ENCODE results near the gene PADI4. TPM values are rescaled to one million over a fixed set of nuclear protein-coding genes. Genes with fewer than 3 reads are reported as not detected.
"Not testable (repeated sequence)": the region's sequence is repeated elsewhere in the genome, so short reads cannot be mapped to it uniquely, and the experiment has no call there.

PADI4 gene
- total RNA-seq, 1 experiment from 2014 or later: not detected

DNA sequence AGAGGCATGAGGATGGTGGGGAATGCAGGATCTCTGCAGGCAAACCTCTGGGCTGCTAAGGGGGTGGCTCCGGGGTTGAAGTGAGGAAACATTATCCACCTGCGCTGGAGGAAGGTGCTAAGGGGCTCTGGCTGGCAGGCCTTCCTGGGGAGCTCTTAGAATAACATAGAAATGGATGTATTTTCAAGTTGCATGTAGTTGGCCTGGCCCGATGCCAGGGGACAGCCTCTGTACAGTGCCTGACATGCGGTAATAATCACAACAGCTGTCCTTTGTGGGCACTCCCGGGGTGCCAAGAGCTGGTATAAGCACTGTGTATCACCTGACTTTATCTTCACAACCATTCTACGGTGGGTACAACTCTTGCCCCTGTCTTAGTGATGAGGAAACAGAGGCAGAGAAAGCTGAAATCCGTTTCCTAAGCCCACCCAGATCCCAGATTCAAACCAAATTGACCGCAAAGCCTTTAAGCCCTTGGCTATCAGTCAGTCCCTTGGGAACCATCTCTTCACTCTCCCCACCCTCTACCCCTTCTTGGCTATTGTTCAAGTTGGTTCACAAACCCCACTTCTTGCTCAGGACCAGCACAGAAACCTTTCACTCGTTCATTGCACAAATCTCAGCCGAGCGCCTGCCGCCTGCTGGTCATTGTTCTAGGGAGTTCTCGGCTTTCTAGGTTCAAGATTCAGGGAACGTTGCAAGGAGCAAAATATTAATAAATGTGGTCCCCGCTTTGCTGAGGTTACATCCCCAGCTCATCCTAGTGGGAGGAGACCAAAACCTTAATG lies 30.9 kb downstream of the PADI4 start:
- no peak for DNase-seq (ENCODE audit: low read depth)
- in situ Hi-C loops (cut with HindIII; ENCODE audit: low pct_unique_long_range_greater_than_20kb, low sequenced_read_pairs): no loop called here

DNA sequence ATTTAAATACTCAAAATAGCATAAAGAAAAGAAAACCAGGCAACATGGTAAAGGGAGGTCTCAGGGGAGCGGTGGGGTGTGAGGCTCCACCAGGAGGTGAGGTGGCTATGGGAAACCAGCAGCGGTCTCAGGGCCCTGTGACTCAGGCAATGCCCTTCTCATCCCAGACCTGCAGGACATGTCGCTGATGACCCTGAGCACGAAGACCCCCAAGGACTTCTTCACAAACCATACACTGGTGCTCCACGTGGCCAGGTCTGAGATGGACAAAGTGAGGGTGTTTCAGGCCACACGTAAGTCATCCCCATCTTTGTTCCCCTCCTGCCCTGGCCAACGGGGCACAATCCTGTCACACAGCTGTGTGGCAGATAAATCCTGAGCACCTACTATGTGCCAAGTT lies 31.5 kb downstream of the PADI4 start:
- DNase-seq (ENCODE audit: low read depth): no peak
- in situ Hi-C loops (cut with HindIII; ENCODE audit: low pct_unique_long_range_greater_than_20kb, low sequenced_read_pairs): no loop called here

DNA sequence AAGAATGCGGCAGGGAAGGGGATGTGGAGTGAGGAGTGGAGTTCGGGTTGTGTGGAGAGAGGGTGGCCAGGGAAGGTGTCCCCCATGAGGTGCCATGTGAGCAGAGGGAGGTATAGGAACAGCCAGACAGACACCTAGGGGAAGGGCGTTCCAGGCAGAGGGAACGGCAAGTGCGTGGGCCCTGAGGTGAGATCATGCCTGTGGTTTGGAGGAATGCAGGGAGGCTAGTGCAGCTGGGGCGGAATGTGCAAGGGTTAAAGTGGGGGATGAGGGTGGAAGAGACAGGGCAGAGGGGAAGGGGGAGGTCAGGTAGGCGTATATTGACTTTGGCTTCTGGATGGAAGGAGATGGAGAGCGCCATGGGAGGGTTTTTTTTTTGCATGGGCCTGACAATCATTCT lies 32.4 kb downstream of the PADI4 start:
- DNase-seq (ENCODE audit: low read depth): no peak
- in situ Hi-C loops (cut with HindIII; ENCODE audit: low pct_unique_long_range_greater_than_20kb, low sequenced_read_pairs): no loop called here

DNA sequence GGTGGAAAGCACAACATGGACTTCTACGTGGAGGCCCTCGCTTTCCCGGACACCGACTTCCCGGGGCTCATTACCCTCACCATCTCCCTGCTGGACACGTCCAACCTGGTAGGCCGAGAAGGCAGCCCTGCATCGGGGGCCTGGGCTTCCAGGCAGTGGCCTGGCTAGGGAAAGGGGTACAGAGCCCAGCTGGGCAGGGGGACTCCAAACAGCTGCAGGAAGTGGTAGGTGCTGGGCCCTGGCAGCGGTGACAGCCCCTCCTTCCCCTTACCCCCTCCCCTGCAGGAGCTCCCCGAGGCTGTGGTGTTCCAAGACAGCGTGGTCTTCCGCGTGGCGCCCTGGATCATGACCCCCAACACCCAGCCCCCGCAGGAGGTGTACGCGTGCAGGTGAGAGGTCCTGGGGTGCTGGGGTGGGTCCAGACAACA lies 34.0 kb downstream of the PADI4 start:
- no peak for DNase-seq (ENCODE audit: low read depth)
- in situ Hi-C loops (cut with HindIII; ENCODE audit: low pct_unique_long_range_greater_than_20kb, low sequenced_read_pairs): no loop called here

- in situ Hi-C loops (cut with HindIII; ENCODE audit: low pct_unique_long_range_greater_than_20kb, low sequenced_read_pairs); DNase-seq (ENCODE audit: low read depth): not testable (repeated sequence)
Measured at GRCh38 chr1:17345506-17345905, 37.5 kb downstream of the PADI4 start.

- in situ Hi-C loops (cut with HindIII; ENCODE audit: low pct_unique_long_range_greater_than_20kb, low sequenced_read_pairs): no loop called here
Measured at GRCh38 chr1:17346046-17346789, 38.2 kb downstream of the PADI4 start.

GRCh38 chr1:17347769-17348592 lies 40.0 kb downstream of the PADI4 start:
- in situ Hi-C loops (cut with HindIII; ENCODE audit: low pct_unique_long_range_greater_than_20kb, low sequenced_read_pairs): no loop called here
- peak; percentile 34 for DNase-seq (ENCODE audit: low read depth)

More at GRCh38 chr1:17346046-17346789, 38.2 kb downstream of the PADI4 start:
- DNase-seq (ENCODE audit: low read depth): no peak

DNA sequence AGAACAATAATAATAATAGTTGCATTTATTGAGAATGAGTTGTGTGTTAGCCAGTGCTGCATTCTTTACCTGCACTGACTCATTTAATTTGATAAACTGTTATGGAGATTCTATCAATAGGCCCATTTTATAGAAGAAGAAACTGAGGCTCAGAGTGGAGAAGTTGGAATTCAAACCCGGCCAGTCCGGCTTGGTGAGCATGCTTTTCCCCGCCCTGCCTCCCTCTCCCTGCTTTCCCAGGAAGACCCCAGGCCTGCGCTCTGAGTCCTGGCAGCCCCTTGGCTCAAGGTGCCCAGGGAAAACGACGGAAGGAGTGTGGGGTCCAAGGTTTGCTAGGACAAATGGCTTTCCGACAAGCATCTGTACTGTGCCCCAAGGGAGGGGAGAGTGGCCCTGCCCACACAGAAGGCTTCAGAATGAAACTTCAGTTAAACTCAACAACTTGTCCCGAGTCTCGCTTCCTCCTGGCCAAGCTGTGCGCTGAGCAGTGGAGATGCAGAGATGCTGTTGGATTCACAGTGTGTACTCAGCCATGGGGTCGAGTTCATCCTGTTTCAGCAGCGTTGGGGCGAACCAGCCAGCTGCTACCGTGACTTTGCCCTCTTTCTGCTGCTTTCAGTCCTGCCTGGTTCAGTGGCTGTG lies 40.7 kb downstream of the PADI4 start:
- DNase-seq (ENCODE audit: low read depth): no peak
- in situ Hi-C loops (cut with HindIII; ENCODE audit: low pct_unique_long_range_greater_than_20kb, low sequenced_read_pairs): no loop called here

GRCh38 chr1:17350083-17350482 lies 42.1 kb downstream of the PADI4 start:
- no peak for DNase-seq (ENCODE audit: low read depth)
- in situ Hi-C loops (cut with HindIII; ENCODE audit: low pct_unique_long_range_greater_than_20kb, low sequenced_read_pairs): no loop called here

- in situ Hi-C loops (cut with HindIII; ENCODE audit: low pct_unique_long_range_greater_than_20kb, low sequenced_read_pairs): no loop called here
- no peak for DNase-seq (ENCODE audit: low read depth)
Measured at GRCh38 chr1:17350928-17351446, 43.0 kb downstream of the PADI4 start.

GRCh38 chr1:17351598-17352324 lies 43.8 kb downstream of the PADI4 start:
- in situ Hi-C loops (cut with HindIII; ENCODE audit: low pct_unique_long_range_greater_than_20kb, low sequenced_read_pairs): no loop called here
- DNase-seq (ENCODE audit: low read depth): no peak

DNA sequence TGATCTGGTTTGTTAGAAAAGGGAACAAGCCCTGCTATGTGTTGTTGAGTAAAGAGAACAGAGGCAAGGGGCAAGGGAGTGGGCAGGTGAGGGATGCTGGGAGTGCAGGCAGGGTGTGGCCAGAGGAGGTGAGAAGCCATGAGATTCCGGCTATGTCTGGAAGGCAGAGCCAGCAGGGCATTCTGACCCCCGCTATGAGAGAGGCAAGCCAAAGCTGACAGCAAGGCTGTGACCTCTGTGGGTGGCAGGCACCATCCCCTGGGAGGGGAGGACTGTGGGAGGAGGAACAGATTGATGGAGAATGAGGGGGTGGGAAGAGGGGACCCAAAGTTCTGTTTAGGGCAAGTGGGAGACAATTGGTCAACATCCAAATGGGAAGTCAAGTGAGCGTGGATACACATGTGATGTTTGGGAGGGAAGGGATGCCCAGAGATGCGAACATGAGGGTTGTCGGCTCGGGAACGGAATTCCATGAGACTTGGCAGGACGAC lies 44.5 kb downstream of the PADI4 start:
- DNase-seq (ENCODE audit: low read depth): no peak
- in situ Hi-C loops (cut with HindIII; ENCODE audit: low pct_unique_long_range_greater_than_20kb, low sequenced_read_pairs): no loop called here

DNA sequence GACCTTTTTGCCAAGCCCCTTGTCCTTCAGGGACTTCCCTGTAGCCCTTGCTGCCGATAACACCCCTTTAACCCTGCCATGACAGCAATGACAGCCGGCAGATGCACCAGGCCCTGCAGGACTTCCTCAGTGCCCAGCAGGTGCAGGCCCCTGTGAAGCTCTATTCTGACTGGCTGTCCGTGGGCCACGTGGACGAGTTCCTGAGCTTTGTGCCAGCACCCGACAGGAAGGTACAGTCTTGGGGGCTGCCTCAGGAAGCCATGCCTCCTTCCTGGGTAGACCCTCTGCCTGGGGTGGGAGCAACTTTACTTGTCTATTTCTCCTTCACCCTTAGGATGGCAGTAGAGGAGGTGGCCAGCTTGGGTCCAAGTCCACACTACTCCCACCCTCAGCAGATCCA lies 47.9 kb downstream of the PADI4 start:
- in situ Hi-C loops (cut with HindIII; ENCODE audit: low pct_unique_long_range_greater_than_20kb, low sequenced_read_pairs): no loop called here
- DNase-seq (ENCODE audit: low read depth): no peak

- DNase-seq (ENCODE audit: low read depth): no peak
- in situ Hi-C loops (cut with HindIII; ENCODE audit: low pct_unique_long_range_greater_than_20kb, low sequenced_read_pairs): no loop called here
Measured at GRCh38 chr1:17356387-17357026, 48.5 kb downstream of the PADI4 start.

GRCh38 chr1:17358557-17358956 lies 50.6 kb downstream of the PADI4 start:
- in situ Hi-C loops (cut with HindIII; ENCODE audit: low pct_unique_long_range_greater_than_20kb, low sequenced_read_pairs): no loop called here
- DNase-seq (ENCODE audit: low read depth): no peak

DNA sequence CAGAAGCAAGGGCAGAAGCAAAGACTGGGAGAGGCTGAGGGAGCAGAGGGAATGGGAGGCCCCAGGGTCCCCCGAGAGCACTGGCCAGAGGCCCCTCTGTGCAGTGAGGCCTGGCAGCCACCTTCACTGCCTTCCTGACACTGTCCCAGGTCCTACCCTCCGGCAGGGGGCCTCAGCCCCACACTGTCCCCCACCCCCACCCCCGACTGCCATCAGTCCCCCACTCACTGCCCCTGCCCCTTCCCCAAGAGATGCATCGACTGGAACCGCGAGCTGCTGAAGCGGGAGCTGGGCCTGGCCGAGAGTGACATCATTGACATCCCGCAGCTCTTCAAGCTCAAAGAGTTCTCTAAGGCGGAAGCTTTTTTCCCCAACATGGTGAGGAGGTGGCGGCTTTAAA lies 51.0 kb downstream of the PADI4 start:
- no peak for DNase-seq (ENCODE audit: low read depth)
- in situ Hi-C loops (cut with HindIII; ENCODE audit: low pct_unique_long_range_greater_than_20kb, low sequenced_read_pairs): no loop called here

GRCh38 chr1:17359808-17360207 lies 51.8 kb downstream of the PADI4 start:
- in situ Hi-C loops (cut with HindIII; ENCODE audit: low pct_unique_long_range_greater_than_20kb, low sequenced_read_pairs): no loop called here
- no peak for DNase-seq (ENCODE audit: low read depth)

Measured in Caki2 (cell line).